IMR-90 (cell line): Measurements from ENCODE around the gene BHLHA9. TPM values are rescaled to one million over a fixed set of nuclear protein-coding genes. Genes with fewer than 3 reads are reported as not detected.

Source experiments
- ATAC-seq: fragments of 200-7000 bp; cut with Tn5 transposase; 2 replicates; pipeline ENCODE4 v1.9.1; 2020; ENCODE audit warnings: low read depth, mild to moderate bottlenecking, moderate library complexity
- BruUV-seq: library from RNA; stranded (reverse); fragments of 400-500 nt; replicated peaks from 2 replicates; lab custom pipeline; 2021; lab: Mats Ljungman, UMichigan
- CTCF ChIA-PET: fragments of 300-600 bp; formaldehyde crosslinking; extraction: SDS; loops from one replicate; lab custom pipeline; 2021; ENCODE audit warnings: antibody characterized with exemption; lab: Yijun Ruan, JAX
- POLR2A ChIA-PET: fragments of 300-600 bp; sonication (Branson Sonifier 250); formaldehyde crosslinking; loops from one replicate; lab custom pipeline; 2022; ENCODE audit warnings: antibody characterized with exemption; ENCODE audit not compliant: unreplicated experiment; lab: Charles Lee
- DNase-seq: peaks from one replicate; pipeline ENCODE4 v3.0.0; 2013
- H2AFZ ChIP-seq: replicated peaks from 2 replicates; pipeline ENCODE3; 2013; ENCODE audit warnings: low read length, mild to moderate bottlenecking; ENCODE audit not compliant: poor library complexity
- H2AK5ac ChIP-seq: 2 replicates; pipeline ENCODE4 v1.6.1; 2013; ENCODE audit warnings: low read depth, low read length, inconsistent platforms
- H2AK9ac ChIP-seq: replicated peaks from 2 replicates; pipeline ENCODE3; 2013; ENCODE audit warnings: mild to moderate bottlenecking, low read depth, low read length, moderate library complexity; ENCODE audit not compliant: poor library complexity
- H2BK120ac ChIP-seq: 2 replicates; pipeline ENCODE4 v1.6.1; 2013; ENCODE audit warnings: low read depth, low read length, inconsistent platforms
- H2BK15ac ChIP-seq: 3 replicates; pipeline ENCODE4 v1.6.1; 2013; ENCODE audit warnings: low read depth, low read length, inconsistent platforms
- H2BK20ac ChIP-seq: 2 replicates; pipeline ENCODE4 v1.6.1; 2013; ENCODE audit warnings: low read depth, mild to moderate bottlenecking, inconsistent platforms, low read length, moderate library complexity
- H2BK5ac ChIP-seq: 2 replicates; pipeline ENCODE4 v1.6.1; 2013; ENCODE audit warnings: mild to moderate bottlenecking, low read depth, low read length, inconsistent platforms; ENCODE audit not compliant: poor library complexity, severe bottlenecking
- H3K14ac ChIP-seq: replicated peaks from 2 replicates; pipeline ENCODE4 v1.6.1; 2013; ENCODE audit warnings: low read depth, low read length, inconsistent platforms
- H3K18ac ChIP-seq: 2 replicates; pipeline ENCODE4 v1.6.1; 2013; ENCODE audit warnings: low read depth, low read length, control low read depth
- H3K23ac ChIP-seq: 2 replicates; pipeline ENCODE4 v1.6.1; 2013; ENCODE audit warnings: low read depth, low read length, inconsistent platforms
- H3K27ac ChIP-seq: 2 replicates; pipeline ENCODE4 v1.5.1; 2013; ENCODE audit warnings: mild to moderate bottlenecking, control low read depth, low read length; ENCODE audit not compliant: insufficient read depth
- H3K27me3 ChIP-seq: 2 replicates; pipeline ENCODE4 v1.6.1; 2013; ENCODE audit warnings: low read length; ENCODE audit not compliant: control insufficient read depth, insufficient read depth
- H3K36me3 ChIP-seq: 2 replicates; pipeline ENCODE4 v1.6.1; 2013; ENCODE audit warnings: low read length, mixed read lengths; ENCODE audit not compliant: control insufficient read depth, insufficient read depth
- H3K4ac ChIP-seq: 2 replicates; pipeline ENCODE4 v1.6.1; 2013; ENCODE audit warnings: low read depth, low read length, inconsistent platforms
- H3K4me1 ChIP-seq: 2 replicates; pipeline ENCODE4 v1.6.1; 2013; ENCODE audit warnings: low read length, mixed read lengths; ENCODE audit not compliant: control insufficient read depth, insufficient read depth
- H3K4me2 ChIP-seq: 2 replicates; pipeline ENCODE4 v1.6.1; 2013; ENCODE audit warnings: low read depth, mild to moderate bottlenecking, control low read depth, low read length, moderate library complexity
- H3K4me3 ChIP-seq: 2 replicates; pipeline ENCODE4 v1.5.1; 2013; ENCODE audit warnings: low read depth, mild to moderate bottlenecking, control low read depth, low read length, moderate library complexity; ENCODE audit not compliant: insufficient read depth
- H3K56ac ChIP-seq: 2 replicates; pipeline ENCODE4 v1.6.1; 2013; ENCODE audit warnings: low read length, inconsistent platforms; ENCODE audit not compliant: insufficient read depth; ENCODE audit errors: extremely low read depth
- H3K79me1 ChIP-seq, 2 experiments: 2 replicates each; pipeline ENCODE4 v1.6.1; 2013; ENCODE audit warnings: low read length in 2 of 2, inconsistent platforms in 1 of 2, low read depth in 1 of 2
- H3K9ac ChIP-seq: 2 replicates; pipeline ENCODE4 v1.6.1; 2013; ENCODE audit warnings: low read depth, low read length, control low read depth
- H3K9me1 ChIP-seq: 2 replicates; pipeline ENCODE4 v1.6.1; 2013; ENCODE audit warnings: low read length, inconsistent platforms; ENCODE audit not compliant: insufficient read depth
- H3K9me3 ChIP-seq: 2 replicates; pipeline ENCODE4 v1.6.1; 2013; ENCODE audit warnings: low read length; ENCODE audit not compliant: control insufficient read depth, insufficient read depth
- H4K20me1 ChIP-seq: 2 replicates; pipeline ENCODE4 v1.6.1; 2013; ENCODE audit warnings: low read length, inconsistent platforms; ENCODE audit not compliant: insufficient read depth
- H4K5ac ChIP-seq: 2 replicates; pipeline ENCODE4 v1.6.1; 2013; ENCODE audit warnings: mild to moderate bottlenecking, low read depth, low read length, control low read depth
- H4K8ac ChIP-seq, 2 experiments: 2 replicates each; pipeline ENCODE4 v1.6.1; 2013; ENCODE audit warnings: low read depth in 2 of 2, low read length in 2 of 2, control low read depth in 1 of 2, inconsistent platforms in 1 of 2
- H4K91ac ChIP-seq: 2 replicates; pipeline ENCODE4 v1.6.1; 2013; ENCODE audit warnings: low read depth, low read length, inconsistent platforms; ENCODE audit not compliant: insufficient read depth
- CEBPB ChIP-seq: IDR thresholded peaks from 2 replicates; pipeline ENCODE4 v1.6.1; 2012; ENCODE audit warnings: low read depth, low read length, improper control_type of control experiment
- MAFK ChIP-seq: IDR thresholded peaks from 2 replicates; pipeline ENCODE4 v1.6.1; 2012; ENCODE audit warnings: low read depth, low read length, improper control_type of control experiment
- RFX5 ChIP-seq: IDR thresholded peaks from 2 replicates; pipeline ENCODE4 v1.8.0; 2012; ENCODE audit warnings: low read depth, mild to moderate bottlenecking, low read length, moderate library complexity
- WGBS, 2 experiments: methylation state at CpG; one replicate each; pipeline versions ENCODE4 v1.1.5 to v1.1.7; 2013; ENCODE audit warnings: missing lambda C conversion rate in 2 of 2; ENCODE audit not compliant: insufficient read length in 1 of 2; ENCODE audit errors: extremely low coverage in 2 of 2; 5-methylcytosine and 5-hydroxymethylcytosine counted together
- dilution Hi-C: fragments of 300-500 bp; cut with HindIII; formaldehyde crosslinking; loops from one replicate; pipeline ENCODE4 v1.14.3; 2018; ENCODE audit warnings: low sequenced_read_pairs; ENCODE audit not compliant: unreplicated experiment
- in situ Hi-C: fragments of 300-500 bp; cut with MboI; formaldehyde crosslinking; loops from 3 replicates; pipeline ENCODE4 v1.14.3; 2019; ENCODE audit warnings: low sequenced_read_pairs, inconsistent platforms, mixed read lengths
- intact Hi-C: fragments of 100-400 bp; cut with micrococcal nuclease; formaldehyde crosslinking; loops from 2 replicates; pipeline ENCODE4 v1.10.0; 2022
- polyA plus RNA-seq, 3 experiments: library from polyadenylated mRNA; depleted of rRNA; stranded (reverse); fragments of >200 nt; gene quantifications; 2 replicates each; pipeline ENCODE4 v1.2.3, GENCODE V29; 2012; ENCODE audit warnings: low replicate concordance in 1 of 3
- total RNA-seq: library from RNA; depleted of rRNA; stranded (reverse); fragments of >200 nt; gene quantifications from 2 replicates; pipeline ENCODE4 v1.2.3, GENCODE V29; 2012

The BHLHA9 gene
- total and polyA plus RNA-seq, 2 of the 4 experiments (the other 2 are of a cell fraction), result not detected

GRCh38 chr17:1222321-1222720 lies 47.9 kb upstream of the BHLHA9 start:
- Histone ChIP-seq H3K56ac (no peak overlapping the region), H4K91ac (no peak overlapping the region), H2BK120ac (no peak overlapping the region), H2AK9ac (no peak overlapping the region), H2BK20ac (no peak overlapping the region), H2BK15ac (no peak overlapping the region), H3K9ac (no peak overlapping the region), H3K9me3 (peaks cover 6% of the 10 kb centered on the region), H3K4me3 (no peak overlapping the region), H3K4me2 (no peak overlapping the region), H4K5ac (no peak overlapping the region), H3K4ac (no peak overlapping the region), H3K36me3 (no peaks in the 10 kb centered on the region), H2BK5ac (no peak overlapping the region), H3K14ac (no peak overlapping the region), H4K20me1 (no peaks in the 10 kb centered on the region; the same call in 1 of the 2 replicates), H3K18ac (no peak overlapping the region), H3K9me1 (no peaks in the 10 kb centered on the region), H3K4me1 (no peaks in the 10 kb centered on the region), H3K27ac (no peak overlapping the region), H3K79me1 (no peaks in the 10 kb centered on the region), H3K23ac (no peak overlapping the region), H4K8ac (no peak overlapping the region), H3K27me3 (peaks cover 62% of the 10 kb centered on the region), H2AK5ac (no peak overlapping the region), H2AFZ (no peak overlapping the region)
- no TSS peak for BruUV-seq
- CTCF ChIA-PET, result no interaction called here
- WGBS, 2 experiments, result no CpG with 5 or more reads among the region's 8 CpGs
- DNase-seq (no peak), ATAC-seq (no peak)
- POLR2A ChIA-PET, result no interaction called here
- in situ Hi-C loops (no loop called here), intact Hi-C loops (no loop called here), dilution Hi-C loops (no loop called here)
- TF ChIP-seq MAFK, result no peak
- no peak for TF ChIP-seq RFX5
- no peak for TF ChIP-seq CEBPB
